ENCODE data around the gene MUC5AC. TPM values are rescaled to one million over a fixed set of nuclear protein-coding genes. Genes with fewer than 3 reads are reported as not detected.
A peak's percentile ranks its signal among the peaks of the same experiment; 100 is the strongest.

The MUC5AC gene
- total and polyA plus RNA-seq, 4 donors: 0.02 TPM; not detected in 3

- H3K9me3 ChIP-seq (ENCODE audit: control insufficient read depth, insufficient read depth, low read length): no peaks in the 10 kb centered on the region
- no peaks in the 10 kb centered on the region for H3K27me3 ChIP-seq (ENCODE audit: control insufficient read depth, insufficient read depth, low read length)
- no peak overlapping the region for H3K27ac ChIP-seq (ENCODE audit: low read depth, low read length)
- peaks cover 2% of the 10 kb centered on the region for H3K4me1 ChIP-seq (ENCODE audit: control insufficient read depth, insufficient read depth, low read length)
- H3K4me3 ChIP-seq (ENCODE audit: low read depth, low read length): no peak overlapping the region
- 94% methylated on average over 16 of the region's 16 CpGs for WGBS (ENCODE audit: insufficient coverage)
- no peak for DNase-seq (ENCODE audit: low read depth in 4 of 6, low spot score in 6 of 6)
- H3K36me3 ChIP-seq (ENCODE audit: control insufficient read depth, insufficient read depth, low read length): no peaks in the 10 kb centered on the region
Measured at GRCh38 chr11:1218788-1219445, 61.2 kb downstream of the MUC5AC start.

DNA sequence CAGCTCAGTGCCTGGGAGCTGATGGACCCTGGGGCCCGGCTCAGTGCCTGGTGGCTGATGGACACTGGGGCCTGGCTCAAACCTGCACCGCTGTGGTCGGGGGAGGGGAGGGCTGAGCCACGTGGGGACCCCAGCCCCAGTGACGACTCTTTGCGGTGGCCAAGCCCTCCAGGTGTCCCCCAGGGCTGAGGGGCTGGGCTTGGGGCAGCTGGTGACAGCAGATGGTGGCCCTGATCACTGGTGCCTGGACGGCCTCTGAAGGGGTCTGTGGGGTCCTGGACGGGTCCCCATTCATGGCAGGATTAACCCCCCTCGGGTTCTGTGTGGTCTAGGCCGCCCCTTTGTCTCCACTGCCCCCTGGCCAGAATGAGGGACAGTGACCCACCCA, 61.7 kb downstream of the MUC5AC start:
- Histone ChIP-seq H3K4me3 (ENCODE audit: low read depth, low read length) (no peak overlapping the region), H3K9me3 (ENCODE audit: control insufficient read depth, insufficient read depth, low read length) (no peaks in the 10 kb centered on the region), H3K27ac (ENCODE audit: low read depth, low read length) (no peak overlapping the region), H3K27me3 (ENCODE audit: control insufficient read depth, insufficient read depth, low read length) (no peaks in the 10 kb centered on the region), H3K4me1 (ENCODE audit: control insufficient read depth, insufficient read depth, low read length) (peaks cover 5% of the 10 kb centered on the region), H3K36me3 (ENCODE audit: control insufficient read depth, insufficient read depth, low read length) (no peaks in the 10 kb centered on the region)
- 66% methylated on average over 10 of the region's 10 CpGs for WGBS (ENCODE audit: insufficient coverage)
- no peak for DNase-seq (ENCODE audit: low read depth in 4 of 6, low spot score in 6 of 6)

DNA sequence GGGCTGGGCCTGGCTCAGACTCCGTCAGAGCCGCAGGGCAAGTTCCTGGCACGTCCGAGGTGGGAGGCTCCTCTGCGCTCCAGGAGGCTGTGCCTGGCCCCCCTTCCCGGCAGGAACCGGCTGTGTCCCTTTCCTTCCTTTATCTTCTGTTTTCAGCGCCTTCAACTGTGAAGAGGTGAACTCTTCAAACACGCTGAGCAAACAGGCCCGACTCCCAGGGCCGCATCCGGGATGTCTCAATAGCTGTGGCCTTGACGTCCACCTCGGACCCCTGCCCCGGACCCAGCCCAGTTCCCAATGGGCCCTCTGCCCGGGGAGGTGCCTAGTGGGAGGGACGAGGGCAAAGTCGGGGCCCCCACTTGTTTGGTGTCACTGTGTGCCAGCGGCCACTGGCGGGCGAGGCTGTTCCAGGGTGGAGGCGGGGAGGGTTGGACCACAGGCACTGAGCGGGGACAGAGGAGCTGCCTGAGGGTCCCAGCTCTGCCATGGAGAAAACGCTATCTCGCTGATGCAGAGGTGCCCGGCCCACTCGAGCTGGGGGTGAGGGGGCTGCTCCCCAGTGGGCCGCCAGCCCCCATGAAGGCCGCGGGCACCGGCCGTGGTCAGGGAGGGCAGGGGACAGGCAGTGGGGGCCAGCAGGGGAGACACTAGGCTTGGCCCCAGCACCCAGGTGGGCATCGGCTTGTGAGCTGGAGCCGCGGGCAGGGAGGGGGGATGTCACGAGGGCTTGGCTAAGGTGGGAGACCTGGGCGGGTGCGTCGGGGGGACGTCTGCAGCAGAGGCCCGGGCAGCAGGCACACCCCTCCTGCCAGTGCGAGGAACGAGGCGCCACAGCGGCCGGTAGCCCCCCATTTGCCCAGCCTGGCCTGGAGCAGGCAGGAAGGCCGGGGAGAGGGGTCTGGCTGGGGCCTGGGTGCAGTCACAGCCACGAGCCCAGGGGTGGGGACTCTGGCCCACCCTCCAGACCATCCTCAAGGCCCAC, 62.4 kb downstream of the MUC5AC start:
- no peak for DNase-seq (ENCODE audit: low read depth in 4 of 6, low spot score in 6 of 6)
- Histone ChIP-seq H3K36me3 (ENCODE audit: control insufficient read depth, insufficient read depth, low read length) (no peaks in the 10 kb centered on the region), H3K4me3 (ENCODE audit: low read depth, low read length) (no peak overlapping the region), H3K4me1 (ENCODE audit: control insufficient read depth, insufficient read depth, low read length) (peaks cover 11% of the 10 kb centered on the region), H3K9me3 (ENCODE audit: control insufficient read depth, insufficient read depth, low read length) (no peaks in the 10 kb centered on the region), H3K27me3 (ENCODE audit: control insufficient read depth, insufficient read depth, low read length) (no peaks in the 10 kb centered on the region), H3K27ac (ENCODE audit: low read depth, low read length) (no peak overlapping the region)
- 73% methylated on average over 42 of the region's 48 CpGs for WGBS (ENCODE audit: insufficient coverage)

GRCh38 chr11:1220941-1221721, 63.4 kb downstream of the MUC5AC start:
- Histone ChIP-seq H3K27ac (ENCODE audit: low read depth, low read length) (no peak overlapping the region), H3K4me3 (ENCODE audit: low read depth, low read length) (no peak overlapping the region), H3K9me3 (ENCODE audit: control insufficient read depth, insufficient read depth, low read length) (no peaks in the 10 kb centered on the region), H3K36me3 (ENCODE audit: control insufficient read depth, insufficient read depth, low read length) (no peaks in the 10 kb centered on the region), H3K4me1 (ENCODE audit: control insufficient read depth, insufficient read depth, low read length) (peaks cover 16% of the 10 kb centered on the region), H3K27me3 (ENCODE audit: control insufficient read depth, insufficient read depth, low read length) (no peaks in the 10 kb centered on the region)
- DNase-seq (ENCODE audit: low read depth in 4 of 6, low spot score in 6 of 6): no peak
- WGBS (ENCODE audit: insufficient coverage): 68% methylated on average over 28 of the region's 28 CpGs

- 84% methylated on average over 23 of the region's 23 CpGs for WGBS (ENCODE audit: insufficient coverage)
- H3K9me3 ChIP-seq (ENCODE audit: control insufficient read depth, insufficient read depth, low read length): no peaks in the 10 kb centered on the region
- no peaks in the 10 kb centered on the region for H3K27me3 ChIP-seq (ENCODE audit: control insufficient read depth, insufficient read depth, low read length)
- no peaks in the 10 kb centered on the region for H3K36me3 ChIP-seq (ENCODE audit: control insufficient read depth, insufficient read depth, low read length)
- H3K27ac ChIP-seq (ENCODE audit: low read depth, low read length): no peak overlapping the region
- H3K4me1 ChIP-seq (ENCODE audit: control insufficient read depth, insufficient read depth, low read length): peaks cover 20% of the 10 kb centered on the region
- DNase-seq (ENCODE audit: low read depth in 4 of 6, low spot score in 6 of 6): no peak
- H3K4me3 ChIP-seq (ENCODE audit: low read depth, low read length): no peak overlapping the region
Measured at GRCh38 chr11:1221848-1222311, 64.1 kb downstream of the MUC5AC start.

DNA sequence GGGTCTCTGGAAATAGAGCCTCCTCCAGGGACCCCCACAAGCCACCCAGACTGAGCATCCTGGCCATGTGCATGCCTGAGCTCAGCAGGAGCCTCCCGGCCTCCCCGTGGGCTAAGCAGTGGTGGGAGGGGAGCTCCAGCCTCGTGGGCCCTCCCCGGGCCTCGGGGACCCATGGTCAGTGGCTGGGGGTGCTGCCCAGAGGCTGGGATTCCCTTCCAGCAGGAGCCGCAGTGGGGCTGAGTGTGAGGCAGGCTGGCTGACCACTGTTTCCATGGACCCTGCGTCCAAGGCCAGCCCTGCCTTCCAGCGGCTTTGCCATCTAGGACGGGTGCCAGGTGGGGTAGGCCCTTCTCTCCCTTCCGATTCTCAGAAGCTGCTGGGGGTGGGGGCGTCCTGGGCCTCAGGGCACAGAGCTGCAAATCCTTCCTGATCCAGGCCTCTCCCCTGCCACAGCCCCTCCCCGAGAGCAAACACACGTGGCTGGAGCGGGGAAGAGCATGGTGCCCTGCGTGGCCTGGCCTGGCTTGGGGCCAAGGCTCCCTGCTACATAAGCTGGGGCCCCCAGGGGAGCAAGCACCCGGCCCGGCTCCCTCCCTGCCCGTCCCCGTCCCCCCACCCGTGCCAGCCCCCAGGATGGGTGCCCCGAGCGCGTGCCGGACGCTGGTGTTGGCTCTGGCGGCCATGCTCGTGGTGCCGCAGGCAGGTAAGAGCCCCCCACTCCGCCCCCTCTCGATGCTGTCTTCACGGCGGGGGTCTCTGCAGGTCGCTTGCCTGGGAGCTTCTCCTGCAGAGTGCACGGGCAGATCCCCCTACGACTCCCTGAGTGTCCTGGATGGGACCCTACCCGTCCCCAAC, 65.0 kb downstream of the MUC5AC start, which contains the start of gene MUC5B:
Gene MUC5B (plus strand): TSS at position 576 of the 855 bp plus-strand sequence. CDS start 58 bp downstream, at position 634.
- Histone ChIP-seq H3K27me3 (ENCODE audit: control insufficient read depth, insufficient read depth, low read length) (no peaks in the 10 kb centered on the region), H3K4me3 (ENCODE audit: low read depth, low read length) (no peak within 1 kb of the TSS), H3K36me3 (ENCODE audit: control insufficient read depth, insufficient read depth, low read length) (no peaks in the 10 kb centered on the region), H3K9me3 (ENCODE audit: control insufficient read depth, insufficient read depth, low read length) (no peaks in the 10 kb centered on the region), H3K27ac (ENCODE audit: low read depth, low read length) (no peak within 1 kb of the TSS), H3K4me1 (ENCODE audit: control insufficient read depth, insufficient read depth, low read length) (peaks cover 24% of the 10 kb centered on the region)
- 74% methylated on average over 29 of the region's 36 CpGs for WGBS (ENCODE audit: insufficient coverage)
- peak in 2 of 6 donors; percentile 2 to 25 for DNase-seq (ENCODE audit: low read depth in 4 of 6, low spot score in 6 of 6)

- Histone ChIP-seq H3K27me3 (ENCODE audit: control insufficient read depth, insufficient read depth, low read length) (no peaks in the 10 kb centered on the region), H3K27ac (ENCODE audit: low read depth, low read length) (no peak overlapping the region), H3K36me3 (ENCODE audit: control insufficient read depth, insufficient read depth, low read length) (no peaks in the 10 kb centered on the region), H3K4me1 (ENCODE audit: control insufficient read depth, insufficient read depth, low read length) (peaks cover 24% of the 10 kb centered on the region), H3K9me3 (ENCODE audit: control insufficient read depth, insufficient read depth, low read length) (no peaks in the 10 kb centered on the region), H3K4me3 (ENCODE audit: low read depth, low read length) (no peak overlapping the region)
- DNase-seq (ENCODE audit: low read depth in 4 of 6, low spot score in 6 of 6): peak in 1 of 6 donors; percentile 9
- 75% methylated on average over 20 of the region's 22 CpGs for WGBS (ENCODE audit: insufficient coverage)
Measured at GRCh38 chr11:1223346-1224110, 65.8 kb downstream of the MUC5AC start.

- Histone ChIP-seq H3K9me3 (ENCODE audit: control insufficient read depth, insufficient read depth, low read length) (no peaks in the 10 kb centered on the region), H3K27ac (ENCODE audit: low read depth, low read length) (no peak overlapping the region), H3K4me1 (ENCODE audit: control insufficient read depth, insufficient read depth, low read length) (peaks cover 24% of the 10 kb centered on the region), H3K27me3 (ENCODE audit: control insufficient read depth, insufficient read depth, low read length) (no peaks in the 10 kb centered on the region), H3K36me3 (ENCODE audit: control insufficient read depth, insufficient read depth, low read length) (no peaks in the 10 kb centered on the region), H3K4me3 (ENCODE audit: low read depth, low read length) (no peak overlapping the region)
- DNase-seq (ENCODE audit: low read depth in 4 of 6, low spot score in 6 of 6): no peak
- 66% methylated on average over 6 of the region's 7 CpGs for WGBS (ENCODE audit: insufficient coverage)
Measured at GRCh38 chr11:1224111-1224490, 66.3 kb downstream of the MUC5AC start.
